Measurements from ENCODE around the gene OLA1. TPM values are rescaled to one million over a fixed set of nuclear protein-coding genes. Genes with fewer than 3 reads are reported as not detected.
A peak's percentile ranks its signal among the peaks of the same experiment; 100 is the strongest.

The OLA1 gene
- total RNA-seq, 1 donor from 2014 or later: 36.1 TPM

DNA sequence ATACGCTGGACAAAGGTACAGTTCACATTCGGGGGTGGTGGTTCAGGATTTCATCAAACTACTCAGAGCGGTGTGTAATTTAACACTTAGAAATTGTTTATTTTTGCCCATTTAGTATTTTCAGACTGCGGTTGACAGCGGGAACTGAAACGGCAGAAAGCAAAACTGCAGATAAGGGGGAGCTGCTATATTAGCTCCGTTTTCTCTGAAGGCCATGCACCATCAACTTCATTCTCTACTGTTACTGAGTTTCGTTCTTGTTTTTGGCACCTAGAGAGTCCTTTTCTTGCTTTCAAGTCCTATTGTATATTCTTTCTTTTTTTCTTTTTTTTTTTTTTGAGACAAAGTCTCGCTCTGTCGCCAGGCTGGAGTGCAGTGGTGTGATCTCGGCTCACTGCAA is 161.6 kb downstream of the OLA1 start:
- no peaks in the 10 kb centered on the region for H3K9me3 ChIP-seq
- H3K4me1 ChIP-seq: no peaks in the 10 kb centered on the region
- intact Hi-C loops (cut with DNase I): no loop called here
- no peaks in the 10 kb centered on the region for H3K36me3 ChIP-seq
- no peak for DNase-seq (ENCODE audit: extremely low spot score in 2 of 2)
- H3K4me3 ChIP-seq: no peak overlapping the region
- TF ChIP-seq POLR2AphosphoS5 (IDR thresholded peaks at IDR 0.05; ENCODE audit: insufficient read depth in 1 of 2, low read depth in 1 of 2): no peak
- TF ChIP-seq POLR2A (IDR thresholded peaks at IDR 0.05): no peak
- TF ChIP-seq, protein P1, sequence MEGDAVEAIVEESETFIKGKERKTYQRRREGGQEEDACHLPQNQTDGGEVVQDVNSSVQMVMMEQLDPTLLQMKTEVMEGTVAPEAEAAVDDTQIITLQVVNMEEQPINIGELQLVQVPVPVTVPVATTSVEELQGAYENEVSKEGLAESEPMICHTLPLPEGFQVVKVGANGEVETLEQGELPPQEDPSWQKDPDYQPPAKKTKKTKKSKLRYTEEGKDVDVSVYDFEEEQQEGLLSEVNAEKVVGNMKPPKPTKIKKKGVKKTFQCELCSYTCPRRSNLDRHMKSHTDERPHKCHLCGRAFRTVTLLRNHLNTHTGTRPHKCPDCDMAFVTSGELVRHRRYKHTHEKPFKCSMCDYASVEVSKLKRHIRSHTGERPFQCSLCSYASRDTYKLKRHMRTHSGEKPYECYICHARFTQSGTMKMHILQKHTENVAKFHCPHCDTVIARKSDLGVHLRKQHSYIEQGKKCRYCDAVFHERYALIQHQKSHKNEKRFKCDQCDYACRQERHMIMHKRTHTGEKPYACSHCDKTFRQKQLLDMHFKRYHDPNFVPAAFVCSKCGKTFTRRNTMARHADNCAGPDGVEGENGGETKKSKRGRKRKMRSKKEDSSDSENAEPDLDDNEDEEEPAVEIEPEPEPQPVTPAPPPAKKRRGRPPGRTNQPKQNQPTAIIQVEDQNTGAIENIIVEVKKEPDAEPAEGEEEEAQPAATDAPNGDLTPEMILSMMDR (IDR thresholded peaks at IDR 0.05): no peak
- no peaks in the 10 kb centered on the region for H3K27me3 ChIP-seq
- H3K27ac ChIP-seq: no peak overlapping the region

DNA sequence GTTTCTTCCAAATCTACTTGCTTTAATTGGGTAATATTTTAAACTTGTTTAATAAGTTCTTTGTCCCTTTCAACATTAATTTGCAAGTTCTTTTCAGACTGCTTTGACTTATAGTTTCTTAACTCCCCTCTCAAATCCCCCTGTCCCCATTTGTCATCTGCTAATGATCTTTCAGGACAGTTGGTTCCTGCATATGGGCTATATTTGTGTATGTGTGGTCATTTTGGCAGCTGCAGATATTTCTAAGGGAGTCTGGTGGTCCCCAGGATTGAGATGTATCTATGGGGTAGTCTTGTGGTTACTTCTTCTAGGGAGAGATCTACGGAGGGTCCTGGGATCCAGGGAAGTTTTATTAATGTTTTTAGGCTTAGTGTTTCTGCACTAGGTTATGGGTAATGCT is 162.6 kb downstream of the OLA1 start:
- H3K27ac ChIP-seq: no peak overlapping the region
- H3K36me3 ChIP-seq: no peaks in the 10 kb centered on the region
- TF ChIP-seq, protein P1 (IDR thresholded peaks at IDR 0.05): no peak
- TF ChIP-seq POLR2A (IDR thresholded peaks at IDR 0.05) (no peak), POLR2AphosphoS5 (IDR thresholded peaks at IDR 0.05; ENCODE audit: insufficient read depth in 1 of 2, low read depth in 1 of 2) (no peak)
- no peak overlapping the region for H3K4me3 ChIP-seq
- no peaks in the 10 kb centered on the region for H3K4me1 ChIP-seq
- intact Hi-C loops (cut with DNase I): no loop called here
- no peak for DNase-seq (ENCODE audit: extremely low spot score in 2 of 2)
- no peaks in the 10 kb centered on the region for H3K9me3 ChIP-seq
- no peaks in the 10 kb centered on the region for H3K27me3 ChIP-seq

DNA sequence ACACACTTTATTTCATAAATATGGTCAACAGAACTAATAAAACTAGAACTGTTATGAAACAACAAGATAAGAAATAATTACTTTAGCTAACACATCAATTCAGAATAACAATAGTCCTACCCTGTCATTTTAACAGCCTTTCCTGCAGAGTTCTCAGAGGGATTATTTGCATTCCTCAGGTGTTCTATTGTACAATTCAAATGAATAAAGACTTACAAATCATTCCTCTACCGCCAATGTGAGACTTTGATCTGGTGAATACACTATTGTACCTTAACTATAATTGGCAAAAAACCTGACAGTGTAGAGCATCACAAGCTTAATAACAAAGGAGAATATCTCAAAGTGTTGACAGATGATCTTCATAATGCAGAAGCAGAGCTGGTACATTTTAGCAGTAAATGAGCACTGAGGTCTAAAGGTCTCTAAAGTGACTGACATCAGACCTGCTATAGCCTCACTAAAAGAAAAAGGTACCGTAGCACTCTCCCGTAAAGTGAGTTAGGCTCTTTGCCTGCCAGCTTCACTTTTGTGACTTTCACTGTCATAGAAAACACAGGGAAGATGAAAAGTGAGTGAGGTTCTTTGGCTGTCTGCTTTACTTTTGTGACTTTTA is 164.4 kb downstream of the OLA1 start:
- no peak overlapping the region for H3K27ac ChIP-seq
- H3K4me1 ChIP-seq: no peaks in the 10 kb centered on the region
- no peaks in the 10 kb centered on the region for H3K36me3 ChIP-seq
- no peak for TF ChIP-seq POLR2AphosphoS5 (IDR thresholded peaks at IDR 0.05; ENCODE audit: insufficient read depth in 1 of 2, low read depth in 1 of 2)
- TF ChIP-seq, protein P1 (IDR thresholded peaks at IDR 0.05): no peak
- TF ChIP-seq POLR2A (IDR thresholded peaks at IDR 0.05): no peak
- no peak overlapping the region for H3K4me3 ChIP-seq
- no peaks in the 10 kb centered on the region for H3K9me3 ChIP-seq
- intact Hi-C loops (cut with DNase I): no loop called here
- no peak for DNase-seq (ENCODE audit: extremely low spot score in 2 of 2)
- H3K27me3 ChIP-seq: no peaks in the 10 kb centered on the region

DNA sequence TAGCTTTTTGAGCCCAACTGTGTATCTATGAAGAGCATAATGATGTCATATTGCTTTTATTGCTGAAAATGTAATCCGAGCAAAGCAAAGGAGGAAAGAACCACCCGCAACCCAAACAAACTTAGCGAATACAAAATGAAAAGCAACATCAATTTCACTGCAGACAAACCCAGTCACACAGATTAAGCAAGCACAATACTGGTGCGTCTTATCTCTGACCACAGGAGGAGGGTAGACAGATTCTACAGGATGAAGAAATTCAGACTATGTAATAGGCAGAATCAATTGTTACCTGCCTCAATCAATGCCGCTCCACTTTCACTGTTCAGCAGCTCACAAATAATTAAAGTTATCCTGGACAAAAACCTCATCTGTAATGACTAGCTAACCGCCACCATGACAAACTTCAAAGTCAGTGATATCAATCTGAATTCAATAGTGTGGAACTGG is 167.6 kb downstream of the OLA1 start:
- intact Hi-C loops (cut with DNase I): no loop called here
- Histone ChIP-seq H3K4me1 (no peaks in the 10 kb centered on the region), H3K27me3 (no peaks in the 10 kb centered on the region), H3K4me3 (no peak overlapping the region), H3K9me3 (no peaks in the 10 kb centered on the region), H3K27ac (no peak overlapping the region), H3K36me3 (no peaks in the 10 kb centered on the region)
- no peak for DNase-seq (ENCODE audit: extremely low spot score in 2 of 2)
- TF ChIP-seq, protein P1 (IDR thresholded peaks at IDR 0.05): no peak
- TF ChIP-seq POLR2AphosphoS5 (IDR thresholded peaks at IDR 0.05; ENCODE audit: insufficient read depth in 1 of 2, low read depth in 1 of 2): no peak
- no peak for TF ChIP-seq POLR2A (IDR thresholded peaks at IDR 0.05)

DNA sequence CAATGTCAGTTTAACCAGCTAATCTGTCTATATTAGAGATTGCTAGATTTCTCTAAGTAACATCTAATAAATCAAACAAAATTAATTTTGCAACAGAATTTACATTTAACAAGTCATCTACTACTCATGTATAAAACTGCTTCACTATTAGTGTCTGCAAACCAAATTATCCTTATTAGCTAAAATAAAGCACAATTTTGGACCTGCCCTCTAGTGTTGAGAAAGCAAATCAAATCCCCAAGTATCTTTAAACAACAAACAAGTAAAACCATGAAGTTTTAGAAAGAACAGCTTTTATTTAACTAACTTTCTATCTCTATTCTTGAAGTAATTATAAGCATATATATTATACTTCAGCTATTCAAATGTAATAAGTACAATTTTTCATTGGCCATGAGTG is 170.1 kb downstream of the OLA1 start:
- H3K36me3 ChIP-seq: peaks cover 0 to 6% of the 10 kb centered on the region in 2 donors
- no peak for DNase-seq (ENCODE audit: extremely low spot score in 2 of 2)
- no peak for TF ChIP-seq POLR2A (IDR thresholded peaks at IDR 0.05)
- TF ChIP-seq, protein P1 (IDR thresholded peaks at IDR 0.05): peak in 1 of 3 experiments; percentile 36
- H3K9me3 ChIP-seq: no peaks in the 10 kb centered on the region
- intact Hi-C loops (cut with DNase I): no loop called here
- H3K4me1 ChIP-seq: no peaks in the 10 kb centered on the region
- no peak overlapping the region for H3K4me3 ChIP-seq
- no peak overlapping the region for H3K27ac ChIP-seq
- no peaks in the 10 kb centered on the region for H3K27me3 ChIP-seq
